Astrocyte of the cerebellum (primary cell): ENCODE data around the gene TUT1.
"Not testable (repeated sequence)": the region's sequence is repeated elsewhere in the genome, so short reads cannot be mapped to it uniquely, and the experiment has no call there.

Experiments
- DNase-seq: peaks from one replicate; pipeline ENCODE4 v3.0.0-alpha.2; 2011; ENCODE audit warnings: low read depth
- H3K4me3 ChIP-seq: 2 replicates; pipeline ENCODE4 v1.5.1; 2011; ENCODE audit warnings: mild to moderate bottlenecking, low read depth, low read length, moderate library complexity
- in situ Hi-C: cut with HindIII; loops from 2 replicates; pipeline ENCODE4 v1.10.0; 2017; ENCODE audit warnings: low sequenced_read_pairs
- TF ChIP-seq, protein P1 (sequence below): IDR thresholded peaks from 2 replicates; pipeline ENCODE4 v1.5.1; 2012; ENCODE audit warnings: low read length, low read depth, moderate library complexity, mild to moderate bottlenecking; ENCODE audit errors: missing control alignments

TUT1 gene

GRCh38 chr11:62591448-62592145, at the start of gene TUT1:
TSS of gene TUT1 (minus strand) at chr11:62591523. CDS start at chr11:62591485, 38 bp downstream.
- H3K4me3 ChIP-seq, result peak within 1 kb of the TSS; percentile 79
- in situ Hi-C loops, result no loop called here
- TF ChIP-seq, protein P1, sequence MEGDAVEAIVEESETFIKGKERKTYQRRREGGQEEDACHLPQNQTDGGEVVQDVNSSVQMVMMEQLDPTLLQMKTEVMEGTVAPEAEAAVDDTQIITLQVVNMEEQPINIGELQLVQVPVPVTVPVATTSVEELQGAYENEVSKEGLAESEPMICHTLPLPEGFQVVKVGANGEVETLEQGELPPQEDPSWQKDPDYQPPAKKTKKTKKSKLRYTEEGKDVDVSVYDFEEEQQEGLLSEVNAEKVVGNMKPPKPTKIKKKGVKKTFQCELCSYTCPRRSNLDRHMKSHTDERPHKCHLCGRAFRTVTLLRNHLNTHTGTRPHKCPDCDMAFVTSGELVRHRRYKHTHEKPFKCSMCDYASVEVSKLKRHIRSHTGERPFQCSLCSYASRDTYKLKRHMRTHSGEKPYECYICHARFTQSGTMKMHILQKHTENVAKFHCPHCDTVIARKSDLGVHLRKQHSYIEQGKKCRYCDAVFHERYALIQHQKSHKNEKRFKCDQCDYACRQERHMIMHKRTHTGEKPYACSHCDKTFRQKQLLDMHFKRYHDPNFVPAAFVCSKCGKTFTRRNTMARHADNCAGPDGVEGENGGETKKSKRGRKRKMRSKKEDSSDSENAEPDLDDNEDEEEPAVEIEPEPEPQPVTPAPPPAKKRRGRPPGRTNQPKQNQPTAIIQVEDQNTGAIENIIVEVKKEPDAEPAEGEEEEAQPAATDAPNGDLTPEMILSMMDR, result no peak

GRCh38 chr11:62632492-62632891, 41.2 kb upstream of the TUT1 start:
- H3K4me3 ChIP-seq, result no peak overlapping the region
- in situ Hi-C loops, result no loop called here
- TF ChIP-seq, protein P1, result no peak
- no peak for DNase-seq

More at GRCh38 chr11:62591448-62592145, at the start of gene TUT1:
- peak; percentile 99 for DNase-seq

GRCh38 chr11:62627713-62628112, 36.4 kb upstream of the TUT1 start:
- in situ Hi-C loops, result no loop called here
- TF ChIP-seq, protein P1, result no peak
- H3K4me3 ChIP-seq, result no peak overlapping the region
- no peak for DNase-seq

GRCh38 chr11:62622476-62623089, 31.3 kb upstream of the TUT1 start:
- peak overlapping the region; percentile 55 for H3K4me3 ChIP-seq
- in situ Hi-C loops, result no loop called here
- TF ChIP-seq, protein P1, result no peak
- DNase-seq, result no peak

GRCh38 chr11:62621567-62622470, 30.5 kb upstream of the TUT1 start, which contains the start of gene B3GAT3:
TSS of gene B3GAT3 (minus strand) at chr11:62621986. CDS start at chr11:62621947, 39 bp downstream.
- in situ Hi-C loops, result no loop called here
- TF ChIP-seq, protein P1, result no peak
- peak; percentile 95 for DNase-seq
- H3K4me3 ChIP-seq, result peak within 1 kb of the TSS; percentile 55

GRCh38 chr11:62621027-62621566, 29.8 kb upstream of the TUT1 start:
- TF ChIP-seq, protein P1, result no peak
- in situ Hi-C loops, result no loop called here
- peak overlapping the region; percentile 55 for H3K4me3 ChIP-seq
- DNase-seq, result no peak

- in situ Hi-C loops, H3K4me3 ChIP-seq, DNase-seq: not testable (repeated sequence)
Observed at GRCh38 chr11:62616957-62617356, 25.6 kb upstream of the TUT1 start.
